OCI-M1 (cell line): Measurements from ENCODE around the gene ATAD1.

Experiments
- DNase-seq: peaks from one replicate; lab custom pipeline; 2025; lab: John Stamatoyannopoulos, UW

Gene ATAD1

GRCh38 chr10:87715552-87716347 lies 102.3 kb downstream of the ATAD1 start:
- no peak for DNase-seq

GRCh38 chr10:87713707-87714106 lies 104.3 kb downstream of the ATAD1 start:
- DNase-seq = no peak

GRCh38 chr10:87712913-87713616 lies 105.0 kb downstream of the ATAD1 start:
- DNase-seq = no peak

GRCh38 chr10:87707254-87707653 lies 110.8 kb downstream of the ATAD1 start:
- no peak for DNase-seq

GRCh38 chr10:87706731-87707130 lies 111.3 kb downstream of the ATAD1 start:
- DNase-seq = no peak

- DNase-seq = no peak
Measured at GRCh38 chr10:87705339-87705738, 112.7 kb downstream of the ATAD1 start.

- DNase-seq = no peak
Measured at GRCh38 chr10:87703771-87704170, 114.3 kb downstream of the ATAD1 start.

GRCh38 chr10:87702973-87703294 lies 115.1 kb downstream of the ATAD1 start:
- DNase-seq = no peak

- DNase-seq = no peak
Measured at GRCh38 chr10:87702260-87702972, 115.6 kb downstream of the ATAD1 start.
